ENCODE measurements around the gene FAM174B.

Gene FAM174B

GRCh38 chr15:92655178-92655995 lies at the start of gene FAM174B:
TSS of gene FAM174B (minus strand) at chr15:92655775.
- no peak for TF ChIP-seq CTCF (IDR thresholded peaks at IDR 0.05; ENCODE audit: low read depth, low read length)
- H3K4me3 ChIP-seq (ENCODE audit: low read depth, low read length) = no peak within 1 kb of the TSS

GRCh38 chr15:92696096-92696495 lies 40.5 kb upstream of the FAM174B start:
- TF ChIP-seq CTCF (IDR thresholded peaks at IDR 0.05; ENCODE audit: low read depth, low read length) = no peak
- no peak overlapping the region for H3K4me3 ChIP-seq (ENCODE audit: low read depth, low read length)

- TF ChIP-seq CTCF (IDR thresholded peaks at IDR 0.05; ENCODE audit: low read depth, low read length) = peak; percentile 42
- H3K4me3 ChIP-seq (ENCODE audit: low read depth, low read length) = no peak overlapping the region
Measured at GRCh38 chr15:92693691-92694331, 38.2 kb upstream of the FAM174B start.

- no peak overlapping the region for H3K4me3 ChIP-seq (ENCODE audit: low read depth, low read length)
- no peak for TF ChIP-seq CTCF (IDR thresholded peaks at IDR 0.05; ENCODE audit: low read depth, low read length)
Measured at GRCh38 chr15:92690395-92690794, 34.8 kb upstream of the FAM174B start.

- no peak overlapping the region for H3K4me3 ChIP-seq (ENCODE audit: low read depth, low read length)
- TF ChIP-seq CTCF (IDR thresholded peaks at IDR 0.05; ENCODE audit: low read depth, low read length) = no peak
Measured at GRCh38 chr15:92687746-92688145, 32.2 kb upstream of the FAM174B start.

GRCh38 chr15:92687195-92687602 lies 31.6 kb upstream of the FAM174B start:
- TF ChIP-seq CTCF (IDR thresholded peaks at IDR 0.05; ENCODE audit: low read depth, low read length) = no peak
- H3K4me3 ChIP-seq (ENCODE audit: low read depth, low read length) = no peak overlapping the region

GRCh38 chr15:92683511-92683834 lies 27.9 kb upstream of the FAM174B start:
- TF ChIP-seq CTCF (IDR thresholded peaks at IDR 0.05; ENCODE audit: low read depth, low read length) = no peak
- no peak overlapping the region for H3K4me3 ChIP-seq (ENCODE audit: low read depth, low read length)
